ENCODE measurements around the gene KRT32. TPM values are rescaled to one million over a fixed set of nuclear protein-coding genes. Genes with fewer than 3 reads are reported as not detected.

The KRT32 gene
- total RNA-seq, 1 experiment from 2014 or later = not detected

DNA sequence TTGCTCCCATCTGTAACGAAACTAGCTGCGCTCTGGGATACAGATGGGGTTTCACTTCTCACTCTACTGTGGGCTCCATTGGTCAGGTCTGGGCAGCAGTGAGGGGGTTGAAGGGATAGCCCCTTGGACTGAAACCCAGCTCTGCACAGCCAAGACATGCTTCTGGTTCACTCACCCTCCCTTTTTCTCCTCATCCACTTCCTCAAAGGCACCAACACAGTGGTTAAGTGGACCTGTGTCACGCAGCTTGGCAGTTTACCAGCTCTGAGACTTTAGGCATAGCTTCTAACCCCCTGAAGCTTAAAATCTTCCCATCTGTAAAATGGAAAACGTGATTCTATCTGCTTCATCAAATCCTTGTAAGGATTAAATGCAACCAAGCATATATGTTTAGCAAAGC, 14.9 kb downstream of the KRT32 start:
- CTCF ChIA-PET = interaction anchor here (0.6 kb wide), 1 partner anchor 244 kb away, joined by 4 read pairs; no protein-coding TSS in a partner anchor
- TF ChIP-seq, protein P1, sequence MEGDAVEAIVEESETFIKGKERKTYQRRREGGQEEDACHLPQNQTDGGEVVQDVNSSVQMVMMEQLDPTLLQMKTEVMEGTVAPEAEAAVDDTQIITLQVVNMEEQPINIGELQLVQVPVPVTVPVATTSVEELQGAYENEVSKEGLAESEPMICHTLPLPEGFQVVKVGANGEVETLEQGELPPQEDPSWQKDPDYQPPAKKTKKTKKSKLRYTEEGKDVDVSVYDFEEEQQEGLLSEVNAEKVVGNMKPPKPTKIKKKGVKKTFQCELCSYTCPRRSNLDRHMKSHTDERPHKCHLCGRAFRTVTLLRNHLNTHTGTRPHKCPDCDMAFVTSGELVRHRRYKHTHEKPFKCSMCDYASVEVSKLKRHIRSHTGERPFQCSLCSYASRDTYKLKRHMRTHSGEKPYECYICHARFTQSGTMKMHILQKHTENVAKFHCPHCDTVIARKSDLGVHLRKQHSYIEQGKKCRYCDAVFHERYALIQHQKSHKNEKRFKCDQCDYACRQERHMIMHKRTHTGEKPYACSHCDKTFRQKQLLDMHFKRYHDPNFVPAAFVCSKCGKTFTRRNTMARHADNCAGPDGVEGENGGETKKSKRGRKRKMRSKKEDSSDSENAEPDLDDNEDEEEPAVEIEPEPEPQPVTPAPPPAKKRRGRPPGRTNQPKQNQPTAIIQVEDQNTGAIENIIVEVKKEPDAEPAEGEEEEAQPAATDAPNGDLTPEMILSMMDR (conservative IDR thresholded peaks at IDR 0.05; ENCODE audit: low read depth, low read length) = no peak
- no peak for TF ChIP-seq EZH2 (IDR thresholded peaks at IDR 0.05; ENCODE audit: borderline replicate concordance, low read depth, low read length, poor library complexity, severe bottlenecking)
- POLR2A ChIA-PET (ENCODE audit: low non-redundant PET) = no interaction called here
- no TSS peak for BruUV-seq (replicated peaks)
- no peak overlapping the region for H3K27ac ChIP-seq (ENCODE audit: low read depth, low read length, poor library complexity, severe bottlenecking)
- intact Hi-C loops (cut with micrococcal nuclease; ENCODE audit: unreplicated experiment) = no loop called here
- no peak for DNase-seq (ENCODE audit: low spot score)
- no peak overlapping the region for H3K4me3 ChIP-seq (ENCODE audit: low read depth, low read length, poor library complexity, severe bottlenecking)
- H3K4me1 ChIP-seq (ENCODE audit: insufficient read depth, low read length, poor library complexity, severe bottlenecking) = no peaks in the 10 kb centered on the region
- no peaks in the 10 kb centered on the region for H3K36me3 ChIP-seq (ENCODE audit: insufficient read depth, low read length, poor library complexity, severe bottlenecking)
- no peaks in the 10 kb centered on the region for H3K27me3 ChIP-seq (replicated peaks; ENCODE audit: insufficient read depth, low read depth, low read length, poor library complexity)
- no peaks in the 10 kb centered on the region for H3K9me3 ChIP-seq (ENCODE audit: low read depth, low read length, poor library complexity, severe bottlenecking)

DNA sequence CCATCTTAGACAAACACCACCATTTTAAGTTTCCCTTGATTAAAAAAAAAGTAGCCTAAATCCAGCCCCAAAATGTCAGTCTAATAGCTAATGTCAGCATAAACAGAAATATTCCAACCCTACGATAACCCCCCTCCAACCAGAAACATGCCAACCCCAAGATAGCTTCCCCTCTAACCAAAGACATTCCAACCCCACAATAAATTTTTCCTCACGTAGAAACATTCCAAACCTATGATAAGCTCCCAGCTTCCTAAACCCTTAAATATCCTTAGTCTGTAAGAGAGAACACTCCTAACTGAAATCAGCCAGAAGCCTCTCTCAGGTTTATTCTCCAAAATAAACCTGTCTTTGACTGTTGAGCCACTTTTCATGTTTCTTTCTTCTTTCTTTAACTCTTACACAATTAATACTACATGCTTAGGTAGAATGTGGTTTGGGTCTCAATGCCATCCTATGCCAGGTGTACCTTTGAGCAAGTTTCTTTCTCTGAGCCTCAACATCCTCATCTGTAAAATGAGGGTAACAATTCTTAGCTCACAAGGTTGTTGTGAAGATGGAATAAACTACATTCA, 15.9 kb downstream of the KRT32 start:
- no peak for DNase-seq (ENCODE audit: low spot score)
- BruUV-seq (replicated peaks) = no TSS peak
- Histone ChIP-seq H3K27ac (ENCODE audit: low read depth, low read length, poor library complexity, severe bottlenecking) (no peak overlapping the region), H3K4me1 (ENCODE audit: insufficient read depth, low read length, poor library complexity, severe bottlenecking) (no peaks in the 10 kb centered on the region), H3K27me3 (replicated peaks; ENCODE audit: insufficient read depth, low read depth, low read length, poor library complexity) (no peaks in the 10 kb centered on the region), H3K4me3 (ENCODE audit: low read depth, low read length, poor library complexity, severe bottlenecking) (no peak overlapping the region), H3K36me3 (ENCODE audit: insufficient read depth, low read length, poor library complexity, severe bottlenecking) (no peaks in the 10 kb centered on the region), H3K9me3 (ENCODE audit: low read depth, low read length, poor library complexity, severe bottlenecking) (no peaks in the 10 kb centered on the region)
- TF ChIP-seq, protein P1 (conservative IDR thresholded peaks at IDR 0.05; ENCODE audit: low read depth, low read length) = no peak
- TF ChIP-seq EZH2 (IDR thresholded peaks at IDR 0.05; ENCODE audit: borderline replicate concordance, low read depth, low read length, poor library complexity, severe bottlenecking) = no peak
- POLR2A ChIA-PET (ENCODE audit: low non-redundant PET) = no interaction called here
- intact Hi-C loops (cut with micrococcal nuclease; ENCODE audit: unreplicated experiment) = no loop called here
- CTCF ChIA-PET = no interaction called here

DNA sequence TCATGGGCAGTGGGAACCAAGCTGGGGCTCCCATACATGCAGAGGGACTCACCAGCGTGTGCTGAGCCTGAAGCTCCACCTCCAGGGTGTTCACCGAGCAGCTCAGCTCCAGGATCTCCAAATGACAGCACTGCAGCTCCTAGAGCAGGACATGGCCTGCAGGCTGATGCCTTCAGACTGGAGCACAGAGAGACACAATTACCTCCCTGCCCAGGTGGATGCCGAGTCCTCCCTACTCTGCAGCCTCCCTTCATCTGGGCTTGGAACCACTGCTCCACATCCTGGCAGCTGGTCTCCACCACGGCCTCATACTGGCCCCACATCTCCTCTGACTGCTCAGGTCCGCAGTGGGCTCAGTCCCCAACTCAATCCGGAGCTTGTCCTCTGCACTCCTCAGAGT, 18.2 kb downstream of the KRT32 start:
- H3K9me3 ChIP-seq (ENCODE audit: low read depth, low read length, poor library complexity, severe bottlenecking) = no peaks in the 10 kb centered on the region
- intact Hi-C loops (cut with micrococcal nuclease; ENCODE audit: unreplicated experiment) = no loop called here
- ChIA-PET POLR2A (ENCODE audit: low non-redundant PET) (no interaction called here), CTCF (no interaction called here)
- no peak overlapping the region for H3K4me3 ChIP-seq (ENCODE audit: low read depth, low read length, poor library complexity, severe bottlenecking)
- no peaks in the 10 kb centered on the region for H3K4me1 ChIP-seq (ENCODE audit: insufficient read depth, low read length, poor library complexity, severe bottlenecking)
- TF ChIP-seq, protein P1 (conservative IDR thresholded peaks at IDR 0.05; ENCODE audit: low read depth, low read length) = no peak
- TF ChIP-seq EZH2 (IDR thresholded peaks at IDR 0.05; ENCODE audit: borderline replicate concordance, low read depth, low read length, poor library complexity, severe bottlenecking) = no peak
- no peak for DNase-seq (ENCODE audit: low spot score)
- no peaks in the 10 kb centered on the region for H3K27me3 ChIP-seq (replicated peaks; ENCODE audit: insufficient read depth, low read depth, low read length, poor library complexity)
- no peaks in the 10 kb centered on the region for H3K36me3 ChIP-seq (ENCODE audit: insufficient read depth, low read length, poor library complexity, severe bottlenecking)
- H3K27ac ChIP-seq (ENCODE audit: low read depth, low read length, poor library complexity, severe bottlenecking) = no peak overlapping the region
- no TSS peak for BruUV-seq (replicated peaks)
